Breast epithelium (tissue), 4 donors: Measurements from ENCODE around the gene CYP3A7. TPM values are rescaled to one million over a fixed set of nuclear protein-coding genes. Genes with fewer than 3 reads are reported as not detected.
"Not testable (repeated sequence)": the region's sequence is repeated elsewhere in the genome, so short reads cannot be mapped to it uniquely, and the experiment has no call there.

ENCODE experiments used
- DNase-seq, 2 donors: peaks; one replicate each; pipeline ENCODE4 v3.0.0-alpha.2; 2019; ENCODE audit warnings: low spot score in 2 of 2
- H3K27ac ChIP-seq, 2 donors: fragments of 200-600 bp; sonication (generic) in 1 of 2; one replicate each; pipeline ENCODE4 v1.5.1; 2016 to 2019; ENCODE audit warnings: mild to moderate bottlenecking in 1 of 2
- H3K27me3 ChIP-seq, 2 donors: fragments of 200-600 bp; sonication (generic) in 1 of 2; one replicate each; pipeline versions ENCODE4 v1.5.1 to v1.6.0; 2017 to 2019; ENCODE audit warnings: control low read depth in 1 of 2, mild to moderate bottlenecking in 1 of 2
- H3K36me3 ChIP-seq: fragments of 200-600 bp; one replicate; pipeline ENCODE4 v1.5.1; 2019
- H3K4me1 ChIP-seq, 2 donors: fragments of 200-600 bp; sonication (generic); one replicate each; pipeline ENCODE4 v1.5.1; 2016 to 2019; ENCODE audit warnings: control low read depth in 1 of 2
- H3K4me3 ChIP-seq, 3 donors: fragments of 200-600 bp; sonication (generic); 1 replicate in 2 of 3; 2 replicates in 1 of 3; pipeline ENCODE4 v1.5.1; 2016 to 2019; ENCODE audit warnings: mild to moderate bottlenecking in 3 of 3, moderate library complexity in 2 of 3
- H3K9me3 ChIP-seq, 2 donors: fragments of 200-600 bp; sonication (generic) in 1 of 2; one replicate each; pipeline ENCODE4 v1.5.1; 2016 to 2019; ENCODE audit warnings: control low read depth in 1 of 2
- POLR2A ChIP-seq: fragments of 450-650 bp; IDR thresholded peaks from one replicate; pipeline ENCODE4 v1.6.1; 2016; ENCODE audit warnings: antibody characterized with exemption, mild to moderate bottlenecking, moderate library complexity
- POLR2AphosphoS5 ChIP-seq, 3 donors: sonication (generic); formaldehyde crosslinking; IDR thresholded peaks; one replicate each; pipeline ENCODE4 v1.6.1; 2017; ENCODE audit warnings: antibody characterized with exemption in 3 of 3
- intact Hi-C: fragments of 100-400 bp; cut with DNase I; formaldehyde crosslinking; loops from one replicate; pipeline ENCODE4 v1.15.1; 2023; ENCODE audit warnings: low total_unique reads
- total RNA-seq, 3 donors: library from RNA; depleted of rRNA; stranded (reverse); fragments of >200 nt; gene quantifications; one replicate each; pipeline ENCODE4 v1.1.0, GENCODE V29; 2016
- TF ChIP-seq, protein P1 (sequence below), 3 donors: fragments of 450-650 bp; IDR thresholded peaks; one replicate each; pipeline ENCODE4 v1.5.1; 2016 to 2017; ENCODE audit warnings: antibody characterized with exemption in 3 of 3, mild to moderate bottlenecking in 3 of 3, moderate library complexity in 3 of 3

CYP3A7 gene
- total RNA-seq, 3 donors from 2014 or later, result 1.5 to 2.3 TPM; not detected in 1

- Histone ChIP-seq H3K9me3 (no peaks in the 10 kb centered on the region), H3K27ac (no peak overlapping the region), H3K36me3 (no peaks in the 10 kb centered on the region), H3K4me3 (no peak overlapping the region), H3K4me1 (no peaks in the 10 kb centered on the region), H3K27me3 (no peaks in the 10 kb centered on the region)
- TF ChIP-seq, protein P1, sequence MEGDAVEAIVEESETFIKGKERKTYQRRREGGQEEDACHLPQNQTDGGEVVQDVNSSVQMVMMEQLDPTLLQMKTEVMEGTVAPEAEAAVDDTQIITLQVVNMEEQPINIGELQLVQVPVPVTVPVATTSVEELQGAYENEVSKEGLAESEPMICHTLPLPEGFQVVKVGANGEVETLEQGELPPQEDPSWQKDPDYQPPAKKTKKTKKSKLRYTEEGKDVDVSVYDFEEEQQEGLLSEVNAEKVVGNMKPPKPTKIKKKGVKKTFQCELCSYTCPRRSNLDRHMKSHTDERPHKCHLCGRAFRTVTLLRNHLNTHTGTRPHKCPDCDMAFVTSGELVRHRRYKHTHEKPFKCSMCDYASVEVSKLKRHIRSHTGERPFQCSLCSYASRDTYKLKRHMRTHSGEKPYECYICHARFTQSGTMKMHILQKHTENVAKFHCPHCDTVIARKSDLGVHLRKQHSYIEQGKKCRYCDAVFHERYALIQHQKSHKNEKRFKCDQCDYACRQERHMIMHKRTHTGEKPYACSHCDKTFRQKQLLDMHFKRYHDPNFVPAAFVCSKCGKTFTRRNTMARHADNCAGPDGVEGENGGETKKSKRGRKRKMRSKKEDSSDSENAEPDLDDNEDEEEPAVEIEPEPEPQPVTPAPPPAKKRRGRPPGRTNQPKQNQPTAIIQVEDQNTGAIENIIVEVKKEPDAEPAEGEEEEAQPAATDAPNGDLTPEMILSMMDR (IDR thresholded peaks at IDR 0.05), result no peak
- TF ChIP-seq POLR2A (no peak), POLR2AphosphoS5 (IDR thresholded peaks at IDR 0.05) (no peak)
- no peak for DNase-seq
- intact Hi-C loops, result no loop called here
Measured at GRCh38 chr7:99739699-99740572, 4.9 kb upstream of the CYP3A7 start.

- TF ChIP-seq, protein P1 (IDR thresholded peaks at IDR 0.05), result no peak
- no peak for TF ChIP-seq POLR2AphosphoS5 (IDR thresholded peaks at IDR 0.05)
- no peak for TF ChIP-seq POLR2A
- Histone ChIP-seq H3K27me3 (no peaks in the 10 kb centered on the region), H3K9me3 (no peaks in the 10 kb centered on the region), H3K4me1 (no peaks in the 10 kb centered on the region), H3K36me3 (no peaks in the 10 kb centered on the region), H3K4me3 (no peak overlapping the region), H3K27ac (peak overlapping the region in 1 of 2 donors; percentile 3)
- intact Hi-C loops, result no loop called here
- no peak for DNase-seq
Measured at GRCh38 chr7:99737726-99738125, 2.7 kb upstream of the CYP3A7 start.

DNA sequence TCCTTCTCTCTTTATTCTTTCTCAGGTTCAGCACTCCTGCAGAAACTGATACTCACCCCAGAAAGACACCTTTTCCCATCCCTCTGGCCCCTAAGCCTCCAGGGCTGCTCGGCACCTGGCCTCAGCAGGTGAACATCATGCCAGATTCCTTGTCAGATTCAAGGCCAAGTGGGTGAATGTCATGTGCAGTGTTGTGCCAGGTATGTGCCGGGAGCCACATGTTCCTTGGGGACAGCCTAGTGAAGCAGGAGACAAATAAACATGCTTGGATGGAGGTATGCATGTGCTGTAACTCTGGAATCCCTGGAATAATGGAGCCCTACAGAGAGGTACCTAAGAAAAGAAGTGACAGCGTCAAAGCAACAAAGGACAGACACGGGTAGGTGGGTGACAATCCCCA is 1.7 kb upstream of the CYP3A7 start:
- H3K9me3 ChIP-seq, H3K27me3 ChIP-seq, H3K4me3 ChIP-seq, H3K36me3 ChIP-seq, H3K4me1 ChIP-seq, intact Hi-C loops: not testable (repeated sequence)
- DNase-seq, result peak in 1 of 2 donors; percentile 48
- H3K27ac ChIP-seq, result peak overlapping the region in 1 of 2 donors; percentile 34

DNA sequence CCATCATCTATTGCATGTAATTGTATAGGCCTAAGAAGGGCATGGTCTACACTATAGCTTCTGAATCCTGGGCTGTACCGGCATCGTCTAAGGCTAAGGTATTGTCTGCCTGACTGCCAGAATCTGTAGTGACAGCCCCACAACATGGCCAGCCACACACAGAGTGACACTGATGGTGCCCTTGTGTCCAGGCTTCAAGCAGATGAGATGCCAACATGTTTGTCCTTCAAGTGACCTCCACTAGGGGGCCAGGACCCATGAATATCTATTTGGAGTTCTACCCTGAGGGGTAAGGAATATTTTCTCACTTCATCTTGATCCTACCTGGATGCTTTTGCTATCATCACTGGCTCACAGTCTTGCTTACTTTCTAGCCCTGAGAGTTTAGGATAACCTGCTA is 1.5 kb downstream of the CYP3A7 start:
- no peak overlapping the region for H3K4me3 ChIP-seq

GRCh38 chr7:99733003-99733402 is 2.0 kb downstream of the CYP3A7 start:
- Histone ChIP-seq H3K4me3 (no peak overlapping the region), H3K27me3 (no peaks in the 10 kb centered on the region), H3K36me3 (no peaks in the 10 kb centered on the region), H3K9me3 (no peaks in the 10 kb centered on the region), H3K4me1 (peaks cover 0 to 4% of the 10 kb centered on the region in 2 donors), H3K27ac (no peak overlapping the region)
- intact Hi-C loops, result no loop called here
- no peak for DNase-seq
- TF ChIP-seq, protein P1 (IDR thresholded peaks at IDR 0.05), result no peak
- TF ChIP-seq POLR2A, result no peak
- no peak for TF ChIP-seq POLR2AphosphoS5 (IDR thresholded peaks at IDR 0.05)

More for the DNA sequence above, 1.5 kb downstream of the CYP3A7 start:
- Histone ChIP-seq H3K36me3 (no peaks in the 10 kb centered on the region), H3K9me3 (no peaks in the 10 kb centered on the region), H3K27ac (no peak overlapping the region), H3K4me1 (peaks cover 0 to 2% of the 10 kb centered on the region in 2 donors), H3K27me3 (no peaks in the 10 kb centered on the region)
- TF ChIP-seq POLR2AphosphoS5 (IDR thresholded peaks at IDR 0.05) (no peak), POLR2A (no peak)
- TF ChIP-seq, protein P1 (IDR thresholded peaks at IDR 0.05), result no peak
- intact Hi-C loops, result no loop called here
- DNase-seq, result no peak
